Breast epithelium (tissue), 3 donors: ENCODE data around the gene PLA2G5.

Source experiments
- POLR2AphosphoS5 ChIP-seq, 3 donors: sonication (generic); formaldehyde crosslinking; IDR thresholded peaks; one replicate each; pipeline ENCODE4 v1.6.1; 2017; ENCODE audit warnings: antibody characterized with exemption in 3 of 3
- TF ChIP-seq, protein P1 (sequence below), 3 donors: fragments of 450-650 bp; IDR thresholded peaks; one replicate each; pipeline ENCODE4 v1.5.1; 2016 to 2017; ENCODE audit warnings: antibody characterized with exemption in 3 of 3, mild to moderate bottlenecking in 3 of 3, moderate library complexity in 3 of 3

DNA sequence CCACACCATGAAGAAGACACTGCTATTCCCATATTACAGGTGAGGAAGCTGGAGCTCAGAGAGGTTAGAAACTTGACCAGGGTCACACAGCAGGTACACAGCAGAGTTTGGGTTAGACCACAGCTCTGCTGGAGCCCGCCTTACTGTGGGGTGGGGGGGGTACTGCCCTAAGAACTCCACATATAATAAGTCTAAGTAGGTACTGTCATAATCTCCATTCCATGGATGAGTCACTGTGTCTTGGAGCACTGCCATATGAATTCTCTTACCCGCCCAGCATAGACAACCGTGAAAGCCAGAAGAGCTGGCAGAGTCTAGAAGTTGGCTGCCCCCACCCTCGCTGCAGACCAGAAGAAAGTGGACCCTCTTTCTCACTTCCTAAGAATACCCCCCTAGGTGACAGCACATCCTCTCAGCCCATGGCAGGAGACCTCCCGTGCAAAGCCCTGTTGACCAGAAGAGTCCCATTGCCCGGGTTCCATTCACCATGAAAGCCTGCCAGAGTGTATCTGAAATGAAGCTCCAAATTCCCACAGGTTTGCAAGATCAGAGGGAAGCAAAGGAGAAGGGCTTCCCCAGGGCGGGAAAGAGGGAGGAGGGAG, 54.6 kb downstream of the PLA2G5 start:
- TF ChIP-seq, protein P1, sequence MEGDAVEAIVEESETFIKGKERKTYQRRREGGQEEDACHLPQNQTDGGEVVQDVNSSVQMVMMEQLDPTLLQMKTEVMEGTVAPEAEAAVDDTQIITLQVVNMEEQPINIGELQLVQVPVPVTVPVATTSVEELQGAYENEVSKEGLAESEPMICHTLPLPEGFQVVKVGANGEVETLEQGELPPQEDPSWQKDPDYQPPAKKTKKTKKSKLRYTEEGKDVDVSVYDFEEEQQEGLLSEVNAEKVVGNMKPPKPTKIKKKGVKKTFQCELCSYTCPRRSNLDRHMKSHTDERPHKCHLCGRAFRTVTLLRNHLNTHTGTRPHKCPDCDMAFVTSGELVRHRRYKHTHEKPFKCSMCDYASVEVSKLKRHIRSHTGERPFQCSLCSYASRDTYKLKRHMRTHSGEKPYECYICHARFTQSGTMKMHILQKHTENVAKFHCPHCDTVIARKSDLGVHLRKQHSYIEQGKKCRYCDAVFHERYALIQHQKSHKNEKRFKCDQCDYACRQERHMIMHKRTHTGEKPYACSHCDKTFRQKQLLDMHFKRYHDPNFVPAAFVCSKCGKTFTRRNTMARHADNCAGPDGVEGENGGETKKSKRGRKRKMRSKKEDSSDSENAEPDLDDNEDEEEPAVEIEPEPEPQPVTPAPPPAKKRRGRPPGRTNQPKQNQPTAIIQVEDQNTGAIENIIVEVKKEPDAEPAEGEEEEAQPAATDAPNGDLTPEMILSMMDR (IDR thresholded peaks at IDR 0.05): no peak
- no peak for TF ChIP-seq POLR2AphosphoS5 (IDR thresholded peaks at IDR 0.05)
